Calu3 (cell line): ENCODE data around the gene IRF2BPL. TPM values are rescaled to one million over a fixed set of nuclear protein-coding genes. Genes with fewer than 3 reads are reported as not detected.
A peak's percentile ranks its signal among the peaks of the same experiment; 100 is the strongest.

Experiments used
- Bru-seq: library from RNA; stranded (reverse); fragments of 400-500 nt; gene quantifications from one replicate; lab custom pipeline; 2021; lab: Mats Ljungman, UMichigan
- BruChase-seq, 2 experiments: library from RNA; stranded (reverse); fragments of 400-500 nt; gene quantifications; one replicate each; lab custom pipeline; 2021; lab: Mats Ljungman, UMichigan
- BruUV-seq: library from RNA; stranded (reverse); fragments of 400-500 nt; replicated peaks from 2 replicates; lab custom pipeline; 2021; lab: Mats Ljungman, UMichigan
- CTCF ChIA-PET: fragments of 300-600 bp; sonication (Branson Sonifier 250); formaldehyde crosslinking; loops from one replicate; lab custom pipeline; 2022; ENCODE audit warnings: antibody characterized with exemption; lab: Charles Lee
- DNase-seq: peaks from one replicate; pipeline ENCODE4 v3.0.0; 2022
- H3K27ac Mint-ChIP-seq: one replicate; pipeline ENCODE4 v1.8.0; 2022; ENCODE audit warnings: mixed read lengths; ENCODE audit not compliant: unreplicated experiment
- H3K27me3 Mint-ChIP-seq: one replicate; pipeline ENCODE4 v1.8.0; 2022; ENCODE audit warnings: mixed read lengths; ENCODE audit not compliant: unreplicated experiment
- H3K36me3 Mint-ChIP-seq: one replicate; pipeline ENCODE4 v1.8.0; 2022; ENCODE audit warnings: mild to moderate bottlenecking, moderate library complexity, mixed read lengths; ENCODE audit not compliant: insufficient read depth, unreplicated experiment
- H3K4me1 Mint-ChIP-seq: one replicate; pipeline ENCODE4 v1.8.0; 2022; ENCODE audit warnings: mild to moderate bottlenecking, low read depth, mixed read lengths; ENCODE audit not compliant: unreplicated experiment
- H3K4me3 Mint-ChIP-seq: one replicate; pipeline ENCODE4 v1.8.0; 2022; ENCODE audit warnings: mild to moderate bottlenecking, low read depth, moderate library complexity, mixed read lengths; ENCODE audit not compliant: unreplicated experiment
- H3K9me3 Mint-ChIP-seq: one replicate; pipeline ENCODE4 v1.8.0; 2022; ENCODE audit warnings: low read depth, mixed read lengths; ENCODE audit not compliant: unreplicated experiment
- intact Hi-C: fragments of 100-400 bp; cut with micrococcal nuclease; formaldehyde crosslinking; loops from one replicate; pipeline ENCODE4 v1.10.0; 2022; ENCODE audit not compliant: unreplicated experiment
- long read RNA-seq: library from polyadenylated mRNA; stranded (forward); transcript quantifications from one replicate; pipeline ENCODE4 v2.0.0, GENCODE V29; 2022
- total RNA-seq: library from RNA; stranded (reverse); gene quantifications from 2 replicates; pipeline ENCODE4 v1.2.3, GENCODE V29; 2022
- TF ChIP-seq, protein P1 (sequence below): fragments of 200-600 bp; IDR thresholded peaks from one replicate; pipeline ENCODE4 v1.8.0; 2022; ENCODE audit warnings: antibody characterized with exemption; ENCODE audit not compliant: unreplicated experiment

IRF2BPL gene
- total RNA-seq (30.1 and 33.1 TPM in 2 replicates), Bru-seq, nascent RNA (percentile 63 among the genes with signal in this experiment), BruChase-seq, experiment 1, labeled RNA remaining after a 6-hour chase (percentile 69 among the genes with signal in this experiment), BruChase-seq, experiment 2, labeled RNA remaining after a 2-hour chase (percentile 88 among the genes with signal in this experiment)
- long read RNA-seq, full-length matches to known transcripts, result 30 of 30 reads
- long read RNA-seq, partial matches to known transcripts, result 0 of 30 reads
- long read RNA-seq, other reads (novel, unspliced or antisense), result 0 of 30 reads

DNA sequence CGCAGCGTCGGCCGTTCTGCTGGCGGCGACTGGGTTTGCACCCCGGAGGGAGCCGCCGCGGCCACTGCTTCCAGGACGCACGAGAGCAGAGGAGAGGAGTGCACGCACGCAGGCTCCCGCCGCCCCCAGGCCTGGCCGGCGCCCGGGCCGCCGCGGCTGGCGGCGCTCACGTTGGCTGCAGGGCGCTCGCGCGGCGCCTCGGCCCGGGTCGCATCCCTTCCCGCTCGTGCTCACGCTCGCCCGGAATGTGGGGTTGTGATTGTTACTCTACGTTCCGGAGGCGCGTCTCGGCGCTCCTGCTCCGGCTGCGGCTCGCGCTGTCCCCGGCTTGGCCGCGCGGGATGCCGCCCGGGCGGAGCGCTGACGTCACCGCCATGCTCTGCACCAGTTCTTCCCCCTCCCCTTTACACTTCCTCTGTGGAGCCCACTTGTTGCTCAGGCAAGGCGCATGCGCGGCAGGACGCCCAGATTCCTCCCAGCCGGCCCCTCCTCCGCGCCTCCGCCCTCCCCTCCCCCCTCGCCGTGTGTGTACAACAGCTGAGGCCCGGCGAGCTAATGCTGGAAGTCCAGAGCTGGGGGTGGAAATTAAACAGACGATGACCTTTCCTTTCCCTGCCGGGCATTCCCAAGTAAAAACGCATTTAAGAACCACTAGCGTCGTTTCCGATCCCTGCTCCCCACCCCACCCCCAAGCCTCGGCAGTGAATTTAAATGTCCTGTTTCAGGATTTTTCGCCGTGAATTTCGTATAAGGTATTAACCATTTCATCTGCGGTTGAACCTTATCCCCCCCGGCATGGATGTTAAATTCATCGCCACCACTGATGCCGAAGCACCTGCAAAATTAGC lies at the start of gene IRF2BPL:
IRF2BPL (minus strand) TSS at position 325 of the 848 bp plus-strand sequence. CDS start 916 bp downstream, outside the sequence.
- peak within 1 kb of the TSS; percentile 91 for H3K27ac Mint-ChIP-seq
- peaks cover 59% of the 10 kb centered on the region for H3K36me3 Mint-ChIP-seq
- TF ChIP-seq, protein P1, sequence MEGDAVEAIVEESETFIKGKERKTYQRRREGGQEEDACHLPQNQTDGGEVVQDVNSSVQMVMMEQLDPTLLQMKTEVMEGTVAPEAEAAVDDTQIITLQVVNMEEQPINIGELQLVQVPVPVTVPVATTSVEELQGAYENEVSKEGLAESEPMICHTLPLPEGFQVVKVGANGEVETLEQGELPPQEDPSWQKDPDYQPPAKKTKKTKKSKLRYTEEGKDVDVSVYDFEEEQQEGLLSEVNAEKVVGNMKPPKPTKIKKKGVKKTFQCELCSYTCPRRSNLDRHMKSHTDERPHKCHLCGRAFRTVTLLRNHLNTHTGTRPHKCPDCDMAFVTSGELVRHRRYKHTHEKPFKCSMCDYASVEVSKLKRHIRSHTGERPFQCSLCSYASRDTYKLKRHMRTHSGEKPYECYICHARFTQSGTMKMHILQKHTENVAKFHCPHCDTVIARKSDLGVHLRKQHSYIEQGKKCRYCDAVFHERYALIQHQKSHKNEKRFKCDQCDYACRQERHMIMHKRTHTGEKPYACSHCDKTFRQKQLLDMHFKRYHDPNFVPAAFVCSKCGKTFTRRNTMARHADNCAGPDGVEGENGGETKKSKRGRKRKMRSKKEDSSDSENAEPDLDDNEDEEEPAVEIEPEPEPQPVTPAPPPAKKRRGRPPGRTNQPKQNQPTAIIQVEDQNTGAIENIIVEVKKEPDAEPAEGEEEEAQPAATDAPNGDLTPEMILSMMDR, result no peak
- peak; percentile 95 for DNase-seq
- CTCF ChIA-PET, result interaction anchor here (0.6 to 2.4 kb wide), 12 partner anchors 13 to 195 kb away, joined by 3 to 9 read pairs (median 5); no protein-coding TSS in a partner anchor
- H3K27me3 Mint-ChIP-seq, result no peaks in the 10 kb centered on the region
- intact Hi-C loops, result loop anchor here (1.0 kb wide), 1 partner anchor 40 kb away; no protein-coding TSS in a partner anchor
- no TSS peak for BruUV-seq
- peaks cover 40% of the 10 kb centered on the region for H3K4me1 Mint-ChIP-seq
- no peaks in the 10 kb centered on the region for H3K9me3 Mint-ChIP-seq
- peak within 1 kb of the TSS; percentile 75 for H3K4me3 Mint-ChIP-seq

DNA sequence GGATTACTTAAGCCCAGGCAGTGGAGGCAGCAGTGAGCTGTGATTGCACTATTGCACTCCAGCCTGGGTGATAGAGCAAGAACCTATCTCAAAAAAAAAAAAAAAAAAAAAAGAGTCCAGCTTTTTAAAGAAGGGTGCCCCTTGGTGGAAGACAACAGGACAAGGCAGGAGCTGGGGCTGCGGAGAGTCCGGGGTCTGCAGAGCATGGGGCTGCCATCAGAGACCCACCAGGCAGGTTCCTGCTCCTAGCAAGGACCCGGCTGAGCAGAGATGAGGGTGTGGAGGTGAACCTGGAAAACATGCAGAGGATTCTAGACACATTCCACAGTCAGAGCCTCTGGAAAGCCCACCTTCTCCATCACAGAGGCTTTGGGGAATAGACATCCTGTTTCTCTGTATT lies 48.5 kb upstream of the IRF2BPL start:
- Mint-ChIP-seq H3K9me3 (no peaks in the 10 kb centered on the region), H3K27me3 (no peaks in the 10 kb centered on the region), H3K36me3 (no peaks in the 10 kb centered on the region), H3K27ac (no peak overlapping the region), H3K4me1 (peaks cover 3% of the 10 kb centered on the region), H3K4me3 (no peak overlapping the region)
- intact Hi-C loops, result no loop called here
- CTCF ChIA-PET, result interaction anchor here (0.6 to 1.1 kb wide), 3 partner anchors 23 to 1669 kb away, joined by 3 to 4 read pairs (median 3); no protein-coding TSS in a partner anchor
- no TSS peak for BruUV-seq
- TF ChIP-seq, protein P1, result no peak
- no peak for DNase-seq

DNA sequence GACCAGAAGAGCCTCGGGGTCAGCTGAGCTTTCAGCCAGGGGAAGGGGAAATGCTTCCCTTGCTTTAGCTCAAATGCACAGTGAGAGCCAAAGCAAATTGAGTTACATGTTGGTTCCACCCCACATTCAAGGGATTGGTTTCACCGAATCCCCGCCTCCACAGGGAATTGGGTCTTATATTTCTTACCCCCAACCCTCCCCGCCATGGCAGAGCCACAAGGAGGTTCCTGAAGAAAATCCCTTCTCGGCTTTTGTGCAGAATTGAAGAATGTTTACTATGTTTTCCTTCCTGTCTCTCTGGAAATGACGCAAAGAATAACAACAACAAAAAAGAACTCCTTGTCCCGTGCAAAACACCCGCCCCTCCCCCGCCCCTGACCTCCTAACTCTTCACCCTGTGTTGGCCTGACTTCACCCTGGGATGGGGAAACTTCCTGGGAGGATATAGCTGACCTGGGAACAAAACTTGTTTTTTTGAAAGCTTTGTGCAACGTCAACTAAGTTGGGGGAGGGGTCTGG lies 47.7 kb upstream of the IRF2BPL start:
- no peak for DNase-seq
- TF ChIP-seq, protein P1, result no peak
- Mint-ChIP-seq H3K27ac (no peak overlapping the region), H3K36me3 (no peaks in the 10 kb centered on the region), H3K27me3 (no peaks in the 10 kb centered on the region), H3K9me3 (no peaks in the 10 kb centered on the region), H3K4me1 (peaks cover 10% of the 10 kb centered on the region), H3K4me3 (no peak overlapping the region)
- BruUV-seq, result no TSS peak
- intact Hi-C loops, result no loop called here
- CTCF ChIA-PET, result interaction anchor here (0.6 to 1.1 kb wide), 3 partner anchors 23 to 1670 kb away, joined by 3 to 4 read pairs (median 3); no protein-coding TSS in a partner anchor

DNA sequence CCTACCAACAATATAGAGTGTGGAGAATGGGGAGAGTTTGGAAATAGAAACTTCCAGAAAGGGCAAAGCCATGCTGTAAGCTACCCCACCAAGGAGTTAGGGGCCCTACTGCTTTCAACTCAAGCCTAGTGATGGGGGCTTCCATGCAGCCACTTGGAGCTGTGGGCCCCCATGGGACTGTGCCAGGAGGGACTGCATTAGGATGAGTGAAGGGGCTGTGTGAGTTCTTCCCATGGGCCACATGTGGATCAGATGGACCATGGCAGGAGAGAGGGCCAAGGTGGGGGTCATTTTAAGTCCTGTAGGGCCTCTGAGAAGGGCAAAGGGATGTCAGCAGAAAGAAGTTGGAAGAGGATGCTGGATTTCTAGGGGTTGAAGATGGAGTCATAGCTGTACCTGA lies 46.5 kb upstream of the IRF2BPL start:
- no peaks in the 10 kb centered on the region for H3K27me3 Mint-ChIP-seq
- peaks cover 4% of the 10 kb centered on the region for H3K36me3 Mint-ChIP-seq
- TF ChIP-seq, protein P1, result no peak
- H3K4me3 Mint-ChIP-seq, result no peak overlapping the region
- no peak overlapping the region for H3K27ac Mint-ChIP-seq
- no peaks in the 10 kb centered on the region for H3K9me3 Mint-ChIP-seq
- H3K4me1 Mint-ChIP-seq, result peaks cover 10% of the 10 kb centered on the region
- DNase-seq, result no peak
- BruUV-seq, result no TSS peak
- intact Hi-C loops, result no loop called here
- CTCF ChIA-PET, result interaction anchor here (0.6 kb wide), 1 partner anchor 186 kb away, joined by 7 read pairs; no protein-coding TSS in a partner anchor
